ENCODE results near the gene MOXD1. TPM values are rescaled to one million over a fixed set of nuclear protein-coding genes. Genes with fewer than 3 reads are reported as not detected.

MOXD1 gene
- total RNA-seq (2014; rRNA removed; shearing (Covaris generic)) = 0.05 TPM in 1 of 2 replicates, not detected in the other
- 0.20 and 0.74 TPM in 2 replicates for total RNA-seq (2022)
- Bru-seq, nascent RNA = percentile 22 among the genes with signal in this experiment
- percentile 21 among the genes with signal in this experiment for BruChase-seq, experiment 1, labeled RNA remaining after a 6-hour chase
- percentile 19 among the genes with signal in this experiment for BruChase-seq, experiment 2, labeled RNA remaining after a 2-hour chase
- long read RNA-seq = 0 reads

DNA sequence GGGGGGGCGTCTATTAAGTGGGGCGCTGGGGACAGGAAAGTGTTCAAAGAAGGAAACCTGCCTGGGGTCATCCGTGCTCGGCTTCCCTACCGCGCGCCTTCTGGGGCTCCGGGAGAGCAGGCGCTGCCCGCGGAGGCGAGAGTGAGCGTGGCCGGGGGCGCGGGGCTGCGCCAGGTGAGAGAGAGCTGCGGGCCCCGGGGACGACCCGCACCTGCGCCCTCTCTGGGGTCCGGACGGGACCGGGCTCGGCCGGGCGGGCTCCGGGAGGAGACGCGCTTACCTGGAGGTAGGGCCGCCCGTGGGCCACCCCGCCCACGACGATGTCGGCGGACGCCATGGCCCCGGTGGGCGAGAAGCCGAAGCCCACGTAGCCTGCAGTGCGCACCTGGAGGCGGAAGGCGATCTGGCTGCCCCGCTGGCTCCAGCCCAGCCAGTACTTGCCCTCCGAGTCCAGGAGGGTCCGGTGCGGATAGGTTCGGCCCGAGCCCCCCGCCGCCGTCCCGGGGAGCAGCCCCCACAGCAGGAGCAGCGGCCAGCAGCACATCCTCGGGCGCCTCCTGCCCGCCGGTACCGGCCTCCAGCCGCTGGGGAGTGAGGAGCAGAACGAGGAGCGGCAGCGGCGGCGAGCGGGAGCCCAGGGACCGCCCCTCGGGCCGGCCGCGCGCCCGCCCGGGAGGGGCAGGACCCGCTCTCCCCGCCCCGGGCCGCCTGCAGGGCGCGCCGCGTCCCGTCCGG, at the start of gene MOXD1:
TSS of gene MOXD1 (minus strand) at position 593 of the 735 bp plus-strand sequence. CDS start at position 544, 49 bp downstream.
- POLR2A ChIA-PET = no interaction called here
- no peak within 1 kb of the TSS for H2AFZ ChIP-seq (ENCODE audit: low read length)

DNA sequence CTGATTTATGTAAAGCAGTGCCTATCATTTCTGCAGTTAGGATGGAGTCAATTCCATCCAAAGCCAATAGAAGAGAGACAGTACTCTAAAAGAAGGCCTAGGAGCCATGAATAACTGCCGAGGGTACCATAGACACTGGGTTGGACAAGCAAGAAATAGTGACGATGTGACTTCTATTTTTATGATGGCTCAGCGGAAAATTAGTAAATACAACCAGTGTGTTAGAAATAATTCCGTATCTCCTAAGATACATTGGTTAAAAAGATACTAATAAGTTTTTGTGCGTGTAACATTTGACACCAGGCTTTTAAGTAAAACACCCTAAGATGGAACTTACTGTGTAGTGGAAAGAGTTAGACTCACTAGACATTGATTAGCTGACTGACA, 45.6 kb upstream of the MOXD1 start:
- BruUV-seq (replicated peaks) = no TSS peak
- Histone ChIP-seq H3K79me2 (ENCODE audit: insufficient read depth, low read depth, low read length) (no peaks in the 10 kb centered on the region), H3K9me2 (ENCODE audit: insufficient read depth, low read length) (no peaks in the 10 kb centered on the region), H4K20me1 (ENCODE audit: insufficient read depth, low read length) (no peaks in the 10 kb centered on the region), H3K9me3 (ENCODE audit: low read length) (peaks cover 20% of the 10 kb centered on the region), H2AFZ (ENCODE audit: low read length) (no peak overlapping the region), H3K4me1 (ENCODE audit: insufficient read depth, low read length, poor library complexity, severe bottlenecking) (no peaks in the 10 kb centered on the region), H3K4me2 (ENCODE audit: low read length) (no peak overlapping the region), H3K36me3 (ENCODE audit: insufficient read depth, low read length) (peaks cover 96% of the 10 kb centered on the region), H3K27ac (ENCODE audit: low read depth, low read length, poor library complexity, severe bottlenecking) (no peak overlapping the region), H3K4me3 (ENCODE audit: low read depth, low read length, poor library complexity, severe bottlenecking) (no peak overlapping the region)
- ChIA-PET CTCF (ENCODE audit: unreplicated experiment) (no interaction called here), POLR2A (interaction anchor here (1.4 kb wide), 1 partner anchor 92 kb away, joined by 3 read pairs; no protein-coding TSS in a partner anchor)
- intact Hi-C loops (cut with micrococcal nuclease; ENCODE audit: unreplicated experiment) = no loop called here
- DNase-seq (ENCODE audit: low spot score) = no peak
- TF ChIP-seq CTCF (conservative IDR thresholded peaks at IDR 0.05; ENCODE audit: low read length) (no peak), EZH2phosphoT487 (IDR thresholded peaks at IDR 0.05; ENCODE audit: borderline replicate concordance, low read depth, low read length) (no peak)

More for the DNA sequence above, at the start of gene MOXD1:
- Histone ChIP-seq H3K9me3 (ENCODE audit: low read length) (no peaks in the 10 kb centered on the region), H3K27ac (ENCODE audit: low read depth, low read length, poor library complexity, severe bottlenecking) (no peak within 1 kb of the TSS), H4K20me1 (ENCODE audit: insufficient read depth, low read length) (no peaks in the 10 kb centered on the region), H3K4me1 (ENCODE audit: insufficient read depth, low read length, poor library complexity, severe bottlenecking) (no peaks in the 10 kb centered on the region), H3K36me3 (ENCODE audit: insufficient read depth, low read length) (no peaks in the 10 kb centered on the region; the same call in 1 of the 2 replicates), H3K4me3 (ENCODE audit: low read depth, low read length, poor library complexity, severe bottlenecking) (peak within 1 kb of the TSS; percentile 60), H3K79me2 (ENCODE audit: insufficient read depth, low read depth, low read length) (no peaks in the 10 kb centered on the region), H3K9me2 (ENCODE audit: insufficient read depth, low read length) (no peaks in the 10 kb centered on the region), H3K4me2 (ENCODE audit: low read length) (peak within 1 kb of the TSS; percentile 57; the same call in 1 of the 2 replicates)
- CTCF ChIA-PET (ENCODE audit: unreplicated experiment) = no interaction called here
- BruUV-seq (replicated peaks) = no TSS peak
- no peak for DNase-seq (ENCODE audit: low spot score)
- intact Hi-C loops (cut with micrococcal nuclease; ENCODE audit: unreplicated experiment) = no loop called here
- TF ChIP-seq CTCF (conservative IDR thresholded peaks at IDR 0.05; ENCODE audit: low read length) = no peak
- TF ChIP-seq EZH2phosphoT487 (IDR thresholded peaks at IDR 0.05; ENCODE audit: borderline replicate concordance, low read depth, low read length) = no peak
